Right lobe of liver (tissue), 4 donors: ENCODE results near the gene TOX3.

Source experiments
- CTCF ChIP-seq, 4 donors: fragments of 200-600 bp in 3 of 4; fragments of 450-650 bp in 1 of 4; IDR thresholded peaks; one replicate each; pipeline versions ENCODE4 v1.5.1 to v1.8.0; 2016 to 2022; ENCODE audit warnings: antibody characterized with exemption in 4 of 4, mild to moderate bottlenecking in 2 of 4
- POLR2A ChIP-seq: fragments of 450-650 bp; IDR thresholded peaks from one replicate; pipeline ENCODE4 v1.6.1; 2017; ENCODE audit warnings: antibody characterized with exemption, mild to moderate bottlenecking
- donor health status: DM: no; HTN: no; CAD: no.
- donor health status: DM: no; HTN: no; CAD: no.
- donor health status: DM: no; HTN: yes; CAD: no.

- TF ChIP-seq CTCF (IDR thresholded peaks at IDR 0.05) (no peak), POLR2A (no peak)
Measured at GRCh38 chr16:52500963-52501362, 46.0 kb downstream of the TOX3 start.
